GM12878 (cell line): ENCODE measurements around the gene HLTF. TPM values are rescaled to one million over a fixed set of nuclear protein-coding genes. Genes with fewer than 3 reads are reported as not detected.

ENCODE experiments used
- ATAC-seq: fragments of 200-7000 bp; cut with Tn5 transposase; 3 replicates; pipeline ENCODE4 v1.9.1; 2020; ENCODE audit warnings: mild to moderate bottlenecking, moderate library complexity
- BruUV-seq: library from RNA; stranded (reverse); fragments of 400-500 nt; replicated peaks from 2 replicates; lab custom pipeline; 2021; lab: Mats Ljungman, UMichigan
- CTCF ChIA-PET: fragments of 300-600 bp; sonication (Branson Sonifier 250); formaldehyde crosslinking; extraction: SDS; loops from one replicate; lab custom pipeline; 2021; ENCODE audit warnings: inconsistent platforms; lab: Yijun Ruan, JAX
- POLR2A ChIA-PET: fragments of 350-600 bp; formaldehyde crosslinking; extraction: SDS; loops from one replicate; lab custom pipeline; 2021; ENCODE audit warnings: inconsistent platforms; lab: Charles Lee
- RAD21 ChIA-PET: fragments of 300-600 bp; sonication (Branson Sonifier 250); formaldehyde crosslinking; loops from one replicate; lab custom pipeline; 2023; ENCODE audit warnings: antibody characterized with exemption; ENCODE audit not compliant: unreplicated experiment; lab: Charles Lee
- SMC1A ChIA-PET: fragments of 300-600 bp; sonication (Branson Sonifier 250); formaldehyde crosslinking; loops from one replicate; lab custom pipeline; 2023; ENCODE audit not compliant: unreplicated experiment, uncharacterized antibody; lab: Charles Lee
- DNase-seq: peaks from one replicate; pipeline ENCODE4 v3.0.0-alpha.2; 2011; ENCODE audit warnings: low read depth, low spot score
- FAIRE-seq: peaks from 3 replicates; lab custom pipeline; 2011; peaks lifted over from hg19 to GRCh38; lab: Jason Lieb, UNC
- H2AFZ ChIP-seq: 2 replicates; pipeline ENCODE4 v1.6.0; 2011; ENCODE audit warnings: low read depth, low read length, control low read depth; ENCODE audit not compliant: control insufficient read depth
- H3K27ac ChIP-seq: 2 replicates; pipeline ENCODE4 v1.5.1; 2011; ENCODE audit warnings: control low read depth; ENCODE audit not compliant: control insufficient read depth, insufficient read depth
- H3K27me3 ChIP-seq, 2 experiments: replicated peaks in 1 of 2; 2 replicates each; pipeline versions ENCODE4 v1.6.0 to v1.6.1; 2011; ENCODE audit warnings: low read length in 1 of 2; ENCODE audit not compliant: control insufficient read depth in 2 of 2, insufficient read depth in 2 of 2
- H3K36me3 ChIP-seq, 2 experiments: 2 replicates each; pipeline ENCODE4 v1.5.1; 2011; ENCODE audit warnings: low read length in 1 of 2; ENCODE audit not compliant: control insufficient read depth in 2 of 2, insufficient read depth in 2 of 2
- H3K4me1 ChIP-seq: 2 replicates; pipeline ENCODE4 v1.6.1; 2011; ENCODE audit warnings: mild to moderate bottlenecking, low read length, moderate library complexity, mixed read lengths; ENCODE audit not compliant: control insufficient read depth, insufficient read depth
- H3K4me2 ChIP-seq: 2 replicates; pipeline ENCODE4 v1.6.0; 2011; ENCODE audit warnings: control low read depth; ENCODE audit not compliant: control insufficient read depth, insufficient read depth
- H3K4me3 ChIP-seq: fragments of 200-600 bp; sonication (generic); 2 replicates; pipeline ENCODE4 v1.5.1; 2016
- H3K79me2 ChIP-seq: 2 replicates; pipeline ENCODE4 v1.6.0; 2011; ENCODE audit warnings: low read length; ENCODE audit not compliant: control insufficient read depth, insufficient read depth
- H3K9ac ChIP-seq: 2 replicates; pipeline ENCODE4 v1.8.0; 2011; ENCODE audit warnings: low read length, control low read depth, mixed read lengths; ENCODE audit not compliant: control insufficient read depth, insufficient read depth
- H3K9me3 ChIP-seq: replicated peaks from 3 replicates; pipeline ENCODE4 v1.5.1; 2011; ENCODE audit warnings: mild to moderate bottlenecking, low read length; ENCODE audit not compliant: control insufficient read depth, insufficient read depth
- H4K20me1 ChIP-seq: 2 replicates; pipeline ENCODE4 v1.6.0; 2011; ENCODE audit not compliant: control insufficient read depth, insufficient read depth
- BACH1 ChIP-seq: fragments of 450-650 bp; IDR thresholded peaks from 2 replicates; pipeline ENCODE4 v1.6.1; 2017; ENCODE audit warnings: mild to moderate bottlenecking, borderline replicate concordance
- CBX5 ChIP-seq: sonication (generic); IDR thresholded peaks from 2 replicates; pipeline ENCODE4 v1.6.1; 2016; ENCODE audit warnings: low read depth, moderate library complexity, mild to moderate bottlenecking, inconsistent platforms
- EP300 ChIP-seq, 2 experiments: fragments of 150-350 bp in 1 of 2; IDR thresholded peaks; 2 replicates each; pipeline ENCODE4 v1.6.1; 2011 to 2012; ENCODE audit warnings: low read depth in 2 of 2, low read length in 2 of 2, borderline replicate concordance in 1 of 2, improper control_type of control experiment in 1 of 2, inconsistent platforms in 1 of 2; ENCODE audit not compliant: control insufficient read depth in 1 of 2
- FOXM1 ChIP-seq: IDR thresholded peaks from 2 replicates; pipeline ENCODE4 v1.6.1; 2012; ENCODE audit warnings: low read depth, mild to moderate bottlenecking, inconsistent platforms, low read length, moderate library complexity
- GATAD2B ChIP-seq: fragments of 450-650 bp; conservative IDR thresholded peaks from 2 replicates; pipeline ENCODE4 v1.6.1; 2017; ENCODE audit warnings: low read depth, mild to moderate bottlenecking, moderate library complexity
- IKZF2 ChIP-seq, 2 experiments: fragments of 450-650 bp; IDR thresholded peaks; 2 replicates each; pipeline ENCODE4 v1.6.1; 2017; ENCODE audit warnings: mild to moderate bottlenecking in 2 of 2, moderate library complexity in 2 of 2
- LARP7 ChIP-seq: fragments of 450-650 bp; IDR thresholded peaks from 2 replicates; pipeline ENCODE4 v1.6.1; 2017; ENCODE audit warnings: mild to moderate bottlenecking
- RAD51 ChIP-seq: fragments of 450-650 bp; IDR thresholded peaks from 2 replicates; pipeline ENCODE4 v1.6.1; 2016; ENCODE audit warnings: moderate library complexity, mild to moderate bottlenecking, inconsistent platforms
- RUNX3 ChIP-seq: IDR thresholded peaks from 2 replicates; pipeline ENCODE4 v1.6.1; 2012; ENCODE audit warnings: low read length, inconsistent platforms
- WGBS: methylation state at CpG from one replicate; pipeline ENCODE4 v1.1.6; 2016; ENCODE audit warnings: low lambda C conversion rate; ENCODE audit not compliant: insufficient replicate concordance, insufficient coverage; ENCODE audit errors: missing lambda C conversion rate; 5-methylcytosine and 5-hydroxymethylcytosine counted together
- in situ Hi-C: fragments of 300-500 bp; cut with MboI; formaldehyde crosslinking; loops from 9 replicates; pipeline ENCODE4 v1.14.3; 2018; ENCODE audit warnings: mixed read lengths
- intact Hi-C: fragments of 100-400 bp; cut with micrococcal nuclease; formaldehyde crosslinking; loops from one replicate; pipeline ENCODE4 v1.14.2; 2022; ENCODE audit not compliant: unreplicated experiment
- polyA plus RNA-seq, 11 experiments: library from polyadenylated mRNA; depleted of rRNA in 4 of 11; unstranded in 6 of 11; stranded (reverse) in 5 of 11; fragments of >200 nt; fragmentation: Nextera tagmentation in 4 of 11; fragmentation: Illumina TruSeq in 1 of 11; extraction: Ambion mirVana in 4 of 11; extraction: Trizol in 1 of 11; gene quantifications; 1 replicate in 1 of 11; 2 replicates in 10 of 11; pipeline versions ENCODE4 v1.2.1 to v1.2.3, GENCODE V29; 2011 to 2016; ENCODE audit warnings: inconsistent platforms in 2 of 11, missing spikeins in 2 of 11, low read depth in 1 of 11
- total RNA-seq, 4 experiments: library from RNA; depleted of rRNA in 3 of 4; stranded (reverse); fragments of >200 nt in 3 of 4; fragmentation: Illumina TruSeq in 1 of 4; extraction: Trizol in 1 of 4; gene quantifications; 2 replicates each; pipeline versions ENCODE4 v1.2.1 to v1.2.3, GENCODE V29; 2013 to 2021
- TF ChIP-seq, protein P1 (sequence below): fragments of 450-650 bp; IDR thresholded peaks from 2 replicates; pipeline ENCODE4 v1.6.1; 2018; ENCODE audit warnings: mild to moderate bottlenecking, low read depth, moderate library complexity; ENCODE audit not compliant: partially characterized antibody
- TF ChIP-seq, protein P2 (sequence below): IDR thresholded peaks from 2 replicates; pipeline ENCODE4 v1.6.1; 2011; ENCODE audit warnings: mild to moderate bottlenecking, low read depth, low read length, moderate library complexity; ENCODE audit not compliant: insufficient replicate concordance
- TF ChIP-seq, protein P3 (sequence below): IDR thresholded peaks from 2 replicates; pipeline ENCODE4 v1.6.1; 2012; ENCODE audit warnings: low read depth, low read length, improper control_type of control experiment
- TF ChIP-seq, protein P4 (sequence below): IDR thresholded peaks from 2 replicates; pipeline ENCODE4 v1.6.1; 2011; ENCODE audit warnings: borderline replicate concordance, low read depth, mild to moderate bottlenecking, moderate library complexity, mixed read lengths, low read length; ENCODE audit not compliant: insufficient read depth; ENCODE audit errors: extremely low read length

Gene HLTF
- total and polyA plus RNA-seq, 10 of the 15 experiments (the other 5 are each of a cell fraction or from before 2014, with no cell fraction given): 13.7 to 50.4 (median 31.7) TPM

DNA sequence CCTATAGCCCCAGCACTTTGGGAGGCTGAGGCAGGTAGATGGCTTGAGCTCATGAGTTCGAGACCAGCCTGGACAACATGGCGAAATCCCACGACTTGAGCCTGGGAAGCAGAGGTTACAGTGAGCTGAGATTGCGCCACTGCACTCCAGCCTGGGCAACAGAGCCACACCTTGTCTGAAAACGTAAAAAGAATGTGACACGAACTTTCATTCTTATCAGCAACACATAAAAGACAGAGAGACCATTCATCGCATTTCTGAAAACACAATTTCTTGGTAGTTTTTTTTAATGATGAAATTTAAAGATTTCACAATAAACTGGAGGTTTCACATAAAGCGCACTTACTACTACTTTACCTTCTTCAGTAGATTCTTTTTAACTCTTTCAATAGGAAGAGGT, 18.4 kb downstream of the HLTF start (continued):
- TF ChIP-seq, protein P1, sequence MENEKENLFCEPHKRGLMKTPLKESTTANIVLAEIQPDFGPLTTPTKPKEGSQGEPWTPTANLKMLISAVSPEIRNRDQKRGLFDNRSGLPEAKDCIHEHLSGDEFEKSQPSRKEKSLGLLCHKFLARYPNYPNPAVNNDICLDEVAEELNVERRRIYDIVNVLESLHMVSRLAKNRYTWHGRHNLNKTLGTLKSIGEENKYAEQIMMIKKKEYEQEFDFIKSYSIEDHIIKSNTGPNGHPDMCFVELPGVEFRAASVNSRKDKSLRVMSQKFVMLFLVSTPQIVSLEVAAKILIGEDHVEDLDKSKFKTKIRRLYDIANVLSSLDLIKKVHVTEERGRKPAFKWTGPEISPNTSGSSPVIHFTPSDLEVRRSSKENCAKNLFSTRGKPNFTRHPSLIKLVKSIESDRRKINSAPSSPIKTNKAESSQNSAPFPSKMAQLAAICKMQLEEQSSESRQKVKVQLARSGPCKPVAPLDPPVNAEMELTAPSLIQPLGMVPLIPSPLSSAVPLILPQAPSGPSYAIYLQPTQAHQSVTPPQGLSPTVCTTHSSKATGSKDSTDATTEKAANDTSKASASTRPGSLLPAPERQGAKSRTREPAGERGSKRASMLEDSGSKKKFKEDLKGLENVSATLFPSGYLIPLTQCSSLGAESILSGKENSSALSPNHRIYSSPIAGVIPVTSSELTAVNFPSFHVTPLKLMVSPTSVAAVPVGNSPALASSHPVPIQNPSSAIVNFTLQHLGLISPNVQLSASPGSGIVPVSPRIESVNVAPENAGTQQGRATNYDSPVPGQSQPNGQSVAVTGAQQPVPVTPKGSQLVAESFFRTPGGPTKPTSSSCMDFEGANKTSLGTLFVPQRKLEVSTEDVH: no peak
- TF ChIP-seq FOXM1 (no peak), LARP7 (no peak), GATAD2B (no peak), CBX5 (no peak)
- TF ChIP-seq, protein P2, sequence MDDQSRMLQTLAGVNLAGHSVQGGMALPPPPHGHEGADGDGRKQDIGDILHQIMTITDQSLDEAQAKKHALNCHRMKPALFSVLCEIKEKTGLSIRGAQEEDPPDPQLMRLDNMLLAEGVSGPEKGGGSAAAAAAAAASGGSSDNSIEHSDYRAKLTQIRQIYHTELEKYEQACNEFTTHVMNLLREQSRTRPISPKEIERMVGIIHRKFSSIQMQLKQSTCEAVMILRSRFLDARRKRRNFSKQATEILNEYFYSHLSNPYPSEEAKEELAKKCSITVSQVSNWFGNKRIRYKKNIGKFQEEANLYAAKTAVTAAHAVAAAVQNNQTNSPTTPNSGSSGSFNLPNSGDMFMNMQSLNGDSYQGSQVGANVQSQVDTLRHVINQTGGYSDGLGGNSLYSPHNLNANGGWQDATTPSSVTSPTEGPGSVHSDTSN: no peak

DNA sequence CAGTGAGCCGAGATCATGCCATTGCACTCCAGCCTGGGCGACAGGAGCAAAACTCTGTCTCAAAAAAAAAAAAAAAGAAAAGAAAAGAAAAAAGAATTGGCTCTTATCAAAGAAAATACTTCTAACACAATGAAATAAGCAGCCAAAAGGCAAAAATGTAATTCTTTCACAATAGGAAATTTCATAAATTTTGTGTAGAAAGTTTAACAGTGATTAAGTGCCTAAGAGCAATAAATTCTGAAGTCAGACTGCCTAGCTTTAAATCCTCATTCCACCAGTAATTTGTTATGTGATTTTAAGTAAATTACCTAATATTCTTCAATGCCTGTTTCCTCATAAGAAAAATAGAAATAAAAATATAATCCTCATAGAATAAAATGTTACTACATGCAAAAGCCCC, 24.6 kb downstream of the HLTF start:
- ATAC-seq: no peak
- in situ Hi-C loops: no loop called here
- ChIA-PET RAD21 (no interaction called here), CTCF (no interaction called here), SMC1A (interaction anchor here (0.9 kb wide), 2 partner anchors 16 to 19 kb away, joined by 3 read pairs; no protein-coding TSS in a partner anchor), POLR2A (no interaction called here)
- BruUV-seq: no TSS peak
- Histone ChIP-seq H3K9ac (no peak overlapping the region), H3K4me1 (peaks cover 15% of the 10 kb centered on the region), H3K27ac (no peak overlapping the region), H3K27me3 (no peaks in the 10 kb centered on the region), H3K36me3 (peaks cover 2 to 24% of the 10 kb centered on the region in 2 experiments; a peak in 3 of 4 replicates), H3K79me2 (no peaks in the 10 kb centered on the region), H4K20me1 (no peaks in the 10 kb centered on the region), H2AFZ (no peak overlapping the region), H3K9me3 (peaks cover 2% of the 10 kb centered on the region; the same call in 1 of the 3 replicates), H3K4me3 (no peak overlapping the region), H3K4me2 (no peak overlapping the region)
- WGBS: 100% methylated on average over 1 of the region's 2 CpGs
- intact Hi-C loops: no loop called here
- FAIRE-seq: no peak
- DNase-seq: no peak
- TF ChIP-seq IKZF2 (IDR thresholded peaks at IDR 0.05): no peak
- TF ChIP-seq BACH1: no peak
- TF ChIP-seq, protein P3, sequence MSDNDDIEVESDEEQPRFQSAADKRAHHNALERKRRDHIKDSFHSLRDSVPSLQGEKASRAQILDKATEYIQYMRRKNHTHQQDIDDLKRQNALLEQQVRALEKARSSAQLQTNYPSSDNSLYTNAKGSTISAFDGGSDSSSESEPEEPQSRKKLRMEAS: no peak
- no peak for TF ChIP-seq RUNX3
- TF ChIP-seq, protein P1: no peak
- TF ChIP-seq, protein P4, sequence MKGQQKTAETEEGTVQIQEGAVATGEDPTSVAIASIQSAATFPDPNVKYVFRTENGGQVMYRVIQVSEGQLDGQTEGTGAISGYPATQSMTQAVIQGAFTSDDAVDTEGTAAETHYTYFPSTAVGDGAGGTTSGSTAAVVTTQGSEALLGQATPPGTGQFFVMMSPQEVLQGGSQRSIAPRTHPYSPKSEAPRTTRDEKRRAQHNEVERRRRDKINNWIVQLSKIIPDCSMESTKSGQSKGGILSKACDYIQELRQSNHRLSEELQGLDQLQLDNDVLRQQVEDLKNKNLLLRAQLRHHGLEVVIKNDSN: no peak
- no peak for TF ChIP-seq EP300 (IDR thresholded peaks at IDR 0.05; ENCODE audit: borderline replicate concordance in 1 of 2, control insufficient read depth in 1 of 2, low read depth in 2 of 2, low read length in 2 of 2)
- TF ChIP-seq RAD51: no peak
